HG02885 (cell line): Measurements from ENCODE around the gene SLC39A7.

Source experiments
- ATAC-seq: cut with Tn5 transposase; IDR thresholded peaks from one replicate; pipeline ENCODE4 v1.9.1; 2021; ENCODE audit warnings: mild to moderate bottlenecking; ENCODE audit not compliant: unreplicated experiment, poor library complexity

The SLC39A7 gene

GRCh38 chr6:33169291-33170175 lies 31.1 kb upstream of the SLC39A7 start:
- ATAC-seq: no peak

GRCh38 chr6:33170176-33171015 lies 30.3 kb upstream of the SLC39A7 start:
- ATAC-seq: no peak

- ATAC-seq: no peak
Measured at GRCh38 chr6:33171016-33171879, 29.4 kb upstream of the SLC39A7 start.

GRCh38 chr6:33171880-33172687 lies 28.6 kb upstream of the SLC39A7 start:
- ATAC-seq: no peak

GRCh38 chr6:33172688-33173534 lies 27.8 kb upstream of the SLC39A7 start:
- no peak for ATAC-seq

GRCh38 chr6:33173535-33174180 lies 27.0 kb upstream of the SLC39A7 start:
- ATAC-seq: no peak

- no peak for ATAC-seq
Measured at GRCh38 chr6:33174784-33175183, 25.9 kb upstream of the SLC39A7 start.

- no peak for ATAC-seq
Measured at GRCh38 chr6:33175436-33176069, 25.1 kb upstream of the SLC39A7 start.

GRCh38 chr6:33176906-33177305 lies 23.8 kb upstream of the SLC39A7 start:
- no peak for ATAC-seq

GRCh38 chr6:33177552-33178446 lies 22.9 kb upstream of the SLC39A7 start:
- ATAC-seq: no peak

- ATAC-seq: no peak
Measured at GRCh38 chr6:33178755-33179475, 21.8 kb upstream of the SLC39A7 start.

GRCh38 chr6:33181141-33181540 lies 19.5 kb upstream of the SLC39A7 start:
- ATAC-seq: no peak

GRCh38 chr6:33183071-33183683 lies 17.5 kb upstream of the SLC39A7 start:
- no peak for ATAC-seq

- ATAC-seq: no peak
Measured at GRCh38 chr6:33185190-33185589, 15.5 kb upstream of the SLC39A7 start.

GRCh38 chr6:33185654-33186187 lies 14.9 kb upstream of the SLC39A7 start:
- ATAC-seq: no peak
